GM19193 (cell line): ENCODE results near the gene IL22RA1.

ENCODE experiments used
- POLR2A ChIP-seq: IDR thresholded peaks from 4 replicates; pipeline ENCODE4 v1.6.1; 2011; ENCODE audit not compliant: insufficient read depth, insufficient read length; ENCODE audit errors: extremely low read depth

IL22RA1 gene, protein sequence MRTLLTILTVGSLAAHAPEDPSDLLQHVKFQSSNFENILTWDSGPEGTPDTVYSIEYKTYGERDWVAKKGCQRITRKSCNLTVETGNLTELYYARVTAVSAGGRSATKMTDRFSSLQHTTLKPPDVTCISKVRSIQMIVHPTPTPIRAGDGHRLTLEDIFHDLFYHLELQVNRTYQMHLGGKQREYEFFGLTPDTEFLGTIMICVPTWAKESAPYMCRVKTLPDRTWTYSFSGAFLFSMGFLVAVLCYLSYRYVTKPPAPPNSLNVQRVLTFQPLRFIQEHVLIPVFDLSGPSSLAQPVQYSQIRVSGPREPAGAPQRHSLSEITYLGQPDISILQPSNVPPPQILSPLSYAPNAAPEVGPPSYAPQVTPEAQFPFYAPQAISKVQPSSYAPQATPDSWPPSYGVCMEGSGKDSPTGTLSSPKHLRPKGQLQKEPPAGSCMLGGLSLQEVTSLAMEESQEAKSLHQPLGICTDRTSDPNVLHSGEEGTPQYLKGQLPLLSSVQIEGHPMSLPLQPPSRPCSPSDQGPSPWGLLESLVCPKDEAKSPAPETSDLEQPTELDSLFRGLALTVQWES

DNA sequence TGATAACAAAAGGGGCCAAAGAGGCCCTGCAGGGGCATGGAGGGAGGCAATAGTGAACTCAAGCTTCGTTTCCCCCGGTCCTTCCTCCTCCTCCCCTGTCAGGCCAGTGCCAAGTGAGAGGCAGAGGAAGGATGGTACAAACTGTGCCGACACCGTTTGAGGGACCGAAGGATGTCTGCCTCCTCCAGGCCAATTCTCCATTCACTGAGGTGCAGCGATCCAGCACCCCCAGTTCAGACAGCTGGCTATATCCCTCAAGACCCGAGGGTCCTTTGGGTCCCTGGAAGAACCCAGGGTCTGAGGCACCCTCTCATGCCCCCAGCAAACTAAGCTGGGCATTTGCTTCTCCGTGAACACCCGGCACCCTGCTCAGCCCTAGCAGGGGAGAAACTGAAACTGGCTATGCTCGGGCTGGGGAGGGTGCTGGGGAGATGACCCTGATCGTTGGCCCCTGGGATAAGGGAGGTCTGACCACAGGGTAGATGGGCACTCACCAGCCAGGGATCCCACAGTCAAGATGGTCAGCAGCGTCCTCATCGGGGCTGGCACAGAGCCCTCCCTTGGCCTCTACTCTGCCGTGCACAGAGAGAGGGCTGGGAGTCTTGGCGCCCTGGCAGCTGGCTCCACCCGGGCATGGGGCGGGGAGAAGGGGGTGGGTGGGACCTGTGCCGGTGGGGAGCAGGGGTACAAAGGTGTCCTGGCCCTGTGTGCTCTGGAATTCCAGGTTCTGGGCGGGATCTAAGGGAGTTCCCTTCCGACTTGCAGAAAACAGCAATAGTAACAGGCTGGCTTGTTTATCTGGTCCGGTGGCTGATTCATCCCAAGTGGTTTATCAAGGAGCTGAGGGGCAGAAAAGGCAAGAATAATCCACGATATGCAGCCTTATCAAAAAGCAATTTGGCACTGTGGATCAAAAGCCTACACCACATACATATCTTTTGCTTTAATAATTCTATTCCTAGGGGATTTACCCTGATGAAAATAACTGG is at the start of gene IL22RA1:
TSS of gene IL22RA1 (minus strand) at position 595 of the 989 bp plus-strand sequence. CDS start at position 537, 58 bp downstream.
- no peak for TF ChIP-seq POLR2A

DNA sequence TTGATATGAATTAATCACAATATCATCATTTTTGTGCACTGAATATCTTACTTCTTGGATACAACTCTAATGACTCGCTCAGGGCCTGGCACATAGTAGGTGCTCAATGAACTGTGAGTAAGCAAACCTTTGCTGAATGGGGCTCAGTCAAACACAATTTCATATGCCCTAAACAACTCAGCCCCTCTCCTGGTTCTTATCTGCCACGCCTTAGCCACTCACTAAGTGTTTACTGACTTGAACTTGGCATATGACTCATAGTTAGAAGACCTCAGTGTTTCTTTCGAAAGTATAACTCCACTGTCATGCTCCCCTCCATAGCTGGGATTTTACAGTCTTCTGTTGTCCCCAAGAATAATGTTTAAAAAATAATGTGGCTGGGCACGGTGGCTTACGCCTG is 48.9 kb upstream of the IL22RA1 start:
- no peak for TF ChIP-seq POLR2A

DNA sequence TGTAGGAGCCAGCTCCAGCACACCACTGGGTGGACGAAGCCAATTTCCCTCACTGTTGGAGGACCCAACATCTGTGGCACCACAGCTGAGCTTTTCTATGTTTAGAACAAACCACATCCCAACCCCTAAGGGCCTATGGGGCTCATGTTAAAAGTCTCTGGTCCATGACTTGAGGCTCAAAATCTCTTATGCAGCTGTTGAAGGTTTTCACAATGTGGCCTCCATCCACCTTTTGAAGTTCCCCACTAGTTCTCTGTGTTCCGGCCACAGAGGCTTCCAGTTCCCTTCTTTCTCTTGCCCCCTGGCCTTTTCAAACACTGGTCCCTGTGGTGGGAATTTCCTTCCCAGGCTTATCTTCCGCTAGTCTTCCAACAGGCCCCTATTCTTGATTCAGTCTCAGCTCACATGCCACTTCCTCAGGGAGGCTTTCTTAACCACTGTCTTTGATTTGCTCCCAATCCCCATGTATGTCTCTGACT is 48.1 kb upstream of the IL22RA1 start:
- peak; percentile 44 for TF ChIP-seq POLR2A

DNA sequence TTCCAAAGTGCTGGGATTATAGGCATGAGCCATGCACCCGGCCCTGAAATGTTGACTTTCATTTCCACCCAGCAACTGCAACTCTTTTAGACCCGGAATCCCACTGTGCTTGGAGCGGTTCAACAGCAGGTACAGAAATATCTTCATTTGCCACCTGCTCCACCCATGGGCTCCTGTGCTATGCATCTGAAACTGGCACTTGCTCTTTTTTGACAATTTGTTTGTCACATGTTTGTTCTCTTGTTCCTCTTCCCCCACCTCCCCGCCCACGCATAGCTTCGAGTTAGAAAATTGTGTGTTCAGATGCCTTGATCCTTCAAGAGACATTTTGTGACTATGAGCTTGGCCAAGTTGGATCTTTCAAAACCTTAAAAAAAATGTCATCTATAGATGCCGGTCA is 46.6 kb upstream of the IL22RA1 start:
- TF ChIP-seq POLR2A = peak; percentile 40

DNA sequence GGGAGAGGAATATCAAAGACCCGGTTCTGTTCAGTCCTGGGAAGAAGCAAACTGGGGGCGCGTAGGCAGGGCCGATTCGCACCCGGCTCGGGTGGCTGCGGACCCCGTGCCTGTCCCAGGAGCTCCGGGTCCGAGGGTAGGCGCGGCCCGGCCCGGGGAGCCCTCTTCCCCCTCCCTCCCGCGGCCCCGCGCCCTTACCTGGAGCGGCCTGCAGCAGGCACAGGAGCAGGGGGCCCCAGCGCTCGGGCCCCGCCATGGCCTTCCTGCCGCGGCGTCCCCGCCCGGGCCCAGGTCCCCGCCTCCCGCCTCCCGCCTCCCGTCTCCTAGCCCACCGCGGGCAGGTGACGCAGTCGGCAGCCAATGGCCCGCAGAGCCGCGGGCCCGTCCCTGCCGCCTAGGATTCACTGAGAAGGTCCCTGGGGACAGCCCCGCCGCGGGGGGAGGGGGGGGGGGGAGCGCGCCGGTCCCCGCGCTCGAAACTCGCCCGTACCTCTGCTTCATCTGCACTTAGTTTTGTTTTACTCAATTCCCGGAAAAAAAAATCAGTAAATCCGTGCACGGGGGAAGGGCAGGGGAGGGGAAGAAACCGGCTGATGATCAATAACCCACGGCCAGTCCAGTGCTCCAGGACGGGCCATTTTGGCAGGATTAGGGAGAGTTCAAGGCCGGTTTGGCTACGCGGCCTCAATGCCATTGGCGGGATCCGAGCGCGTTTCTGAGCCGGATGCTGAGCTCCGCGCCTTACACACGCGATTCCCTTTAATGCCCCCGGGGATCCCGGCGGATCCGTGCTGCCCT is 44.3 kb upstream of the IL22RA1 start, which contains the start of gene IFNLR1:
TSS of gene IFNLR1 (minus strand) at position 297 of the 798 bp plus-strand sequence. CDS start at position 256, 41 bp downstream.
- no peak for TF ChIP-seq POLR2A

DNA sequence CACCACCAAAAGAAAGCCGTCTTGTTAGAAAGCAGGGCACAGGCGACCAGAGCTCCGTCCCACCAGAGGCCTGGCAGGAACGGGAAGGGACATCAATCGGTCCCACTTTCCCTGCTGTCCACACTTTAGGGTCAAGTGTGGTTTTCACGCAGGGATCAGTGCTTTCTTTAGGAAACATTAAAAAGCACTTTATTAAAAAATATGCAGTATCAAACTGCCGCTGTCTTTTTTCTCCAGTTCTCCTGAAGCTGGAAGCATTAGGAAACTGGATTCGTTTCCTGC is 43.7 kb upstream of the IL22RA1 start:
- no peak for TF ChIP-seq POLR2A

DNA sequence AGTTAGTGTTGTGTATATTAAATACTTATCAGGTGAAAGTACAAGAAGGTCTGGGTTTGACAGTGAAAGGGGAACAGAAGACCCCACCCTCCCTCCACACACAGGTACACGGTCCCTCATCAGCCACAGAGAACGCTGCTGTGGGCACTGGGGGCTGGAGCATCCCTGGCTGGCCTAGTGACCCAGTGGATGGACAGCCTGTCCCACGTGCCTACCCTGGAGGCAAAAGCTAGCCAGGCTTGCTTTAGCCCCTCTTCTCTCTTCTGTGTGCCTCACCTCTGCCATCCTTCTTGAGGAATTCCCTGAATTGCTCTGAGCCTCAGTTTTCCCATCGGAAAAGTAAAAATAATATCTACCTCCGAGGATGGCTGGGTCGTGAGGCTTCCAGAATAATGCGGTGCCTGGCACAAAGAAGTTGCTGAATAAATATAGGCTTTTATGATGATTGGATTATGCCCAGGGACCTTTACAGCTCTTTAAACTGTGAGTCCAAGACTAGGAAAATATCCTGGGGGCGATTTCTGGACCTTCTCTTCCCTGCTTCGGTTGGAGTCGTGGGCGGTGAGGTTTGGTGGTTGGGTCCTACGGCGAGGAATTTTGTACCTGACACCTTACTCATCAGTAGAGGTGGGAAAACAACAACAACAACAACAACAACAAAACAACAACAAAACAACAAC is 43.2 kb upstream of the IL22RA1 start:
- no peak for TF ChIP-seq POLR2A

DNA sequence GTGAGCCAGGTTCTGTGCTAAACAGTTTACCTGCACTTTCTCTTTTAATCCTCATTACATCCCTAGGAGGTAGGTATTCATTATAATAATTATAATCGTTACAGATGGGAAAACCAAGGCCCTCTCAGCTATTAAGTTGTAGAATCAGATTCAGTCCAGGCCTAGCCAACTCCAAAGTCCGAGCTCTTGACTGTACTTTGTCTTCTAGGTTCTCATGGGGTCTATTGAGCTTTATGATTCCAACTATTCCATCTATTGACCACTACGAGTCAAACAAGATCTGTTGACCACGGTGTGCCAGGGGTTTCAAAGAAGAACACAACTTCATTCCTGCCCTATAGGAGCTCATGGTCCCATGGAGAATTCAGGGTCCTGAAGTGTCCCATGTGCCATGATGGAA is 42.1 kb upstream of the IL22RA1 start:
- TF ChIP-seq POLR2A = no peak

DNA sequence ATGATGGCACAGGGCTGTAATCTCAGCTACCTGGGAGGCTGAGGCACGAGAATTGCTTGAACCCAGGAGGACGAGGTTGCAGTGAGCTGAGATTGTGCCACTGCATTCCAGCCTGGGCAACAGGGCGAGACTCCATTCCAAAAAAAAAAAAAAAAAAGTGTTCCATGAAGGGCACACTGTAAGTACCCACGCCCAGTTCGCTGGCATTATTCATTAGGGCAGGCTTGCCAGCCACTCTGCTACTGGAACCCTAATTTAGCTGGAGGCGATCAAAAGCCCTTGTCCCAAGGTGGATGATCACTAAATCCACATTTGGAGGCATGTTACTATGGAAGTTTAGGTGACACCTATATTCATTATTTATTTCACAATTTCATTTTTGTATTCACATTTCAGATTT is 39.1 kb upstream of the IL22RA1 start:
- TF ChIP-seq POLR2A = no peak

DNA sequence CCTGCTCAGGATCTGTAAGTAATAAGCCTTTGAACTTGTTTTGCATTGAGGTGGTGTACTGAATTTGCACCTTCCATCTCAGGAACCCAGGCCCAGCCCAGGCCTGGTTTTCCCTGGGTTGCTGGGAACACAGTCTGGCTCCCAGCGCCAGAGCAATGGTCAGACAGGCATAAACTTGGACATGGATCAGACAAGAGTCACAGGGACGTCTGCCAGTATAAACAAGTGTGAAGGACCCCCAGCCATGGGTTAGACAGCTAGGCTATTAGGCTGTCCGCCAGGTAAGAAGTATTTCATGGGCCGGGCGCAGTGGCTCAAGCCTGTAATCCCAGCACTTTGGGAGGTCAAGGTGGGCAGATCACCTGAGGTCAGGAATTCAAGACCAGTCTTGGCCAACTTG is 38.7 kb upstream of the IL22RA1 start:
- TF ChIP-seq POLR2A = no peak

DNA sequence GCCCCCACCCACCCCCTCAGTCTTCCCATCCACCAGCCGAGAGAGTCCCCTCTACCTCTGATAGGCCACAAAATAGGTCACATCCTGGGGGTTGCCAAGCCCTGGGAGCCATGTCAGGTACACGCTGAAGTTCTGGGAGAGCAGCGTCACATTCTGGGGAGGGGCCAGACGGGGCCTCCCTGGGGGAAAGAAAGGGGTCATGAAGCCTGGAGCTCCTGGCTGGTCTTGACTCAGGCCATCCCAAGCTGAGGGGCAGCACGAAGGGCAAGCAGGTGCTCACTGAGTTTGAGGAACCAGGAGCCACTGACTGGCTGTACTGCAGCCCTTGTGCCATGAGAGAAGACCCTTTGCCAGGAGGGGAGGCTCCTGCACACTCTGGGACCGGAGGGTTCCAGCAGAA is 37.7 kb upstream of the IL22RA1 start:
- TF ChIP-seq POLR2A = no peak

DNA sequence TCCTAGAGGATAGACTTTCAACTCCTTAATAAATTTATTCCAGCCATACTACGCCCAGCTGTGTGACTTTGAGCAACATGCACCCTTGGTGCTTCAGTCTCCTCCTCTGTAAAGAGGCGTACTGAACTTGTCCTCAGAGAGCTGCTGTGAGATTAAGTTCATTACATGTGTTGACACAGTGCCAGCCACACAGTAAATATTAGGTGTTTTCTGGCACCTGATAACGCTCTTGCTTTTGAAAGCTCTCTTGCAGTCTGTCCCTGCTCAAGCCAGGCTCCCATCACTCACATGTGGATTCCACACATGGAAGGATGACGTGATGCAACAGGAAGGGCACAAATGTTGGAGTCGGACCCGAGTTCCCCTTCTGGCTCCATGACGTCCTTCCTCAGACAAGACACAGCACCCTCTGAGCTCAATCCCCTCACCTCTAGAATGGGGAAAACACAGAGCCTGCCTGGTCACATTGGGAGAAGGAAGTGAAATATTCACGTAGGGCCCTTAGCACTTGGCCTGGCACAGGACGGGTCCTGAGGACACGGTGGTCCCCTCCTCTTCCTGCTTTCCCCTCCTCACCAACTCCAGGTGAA is 36.4 kb upstream of the IL22RA1 start:
- no peak for TF ChIP-seq POLR2A

DNA sequence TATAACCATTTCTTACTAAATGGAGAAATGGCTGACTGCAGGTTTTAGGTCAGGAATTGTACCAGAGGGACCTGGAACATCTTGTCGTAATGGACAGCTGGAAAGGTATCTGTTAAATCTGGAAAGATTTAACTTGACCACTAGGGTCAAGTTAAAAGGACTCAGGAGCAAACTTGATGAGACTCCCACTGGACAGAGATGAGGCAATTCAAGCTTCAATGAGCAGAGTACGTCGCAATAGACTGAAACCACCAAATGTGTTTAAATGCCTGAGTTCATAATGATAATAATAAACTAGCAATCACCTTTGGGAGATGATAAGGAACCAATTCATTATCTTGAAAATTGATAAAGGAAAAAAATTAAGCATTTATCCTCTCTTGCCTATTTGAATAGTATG is 35.5 kb upstream of the IL22RA1 start:
- no peak for TF ChIP-seq POLR2A
